Thoracic aorta (tissue), 2 donors: ENCODE measurements around the gene TFF3. TPM values are rescaled to one million over a fixed set of nuclear protein-coding genes. Genes with fewer than 3 reads are reported as not detected.
"Not testable (repeated sequence)": the region's sequence is repeated elsewhere in the genome, so short reads cannot be mapped to it uniquely, and the experiment has no call there.

Experiments
- ATAC-seq: fragments of 150-250 bp; one replicate; pipeline ENCODE4 v1.8.0; 2017; ENCODE audit warnings: low read depth; ENCODE audit not compliant: insufficient number of reproducible peaks, low FRiP score
- DNase-seq: peaks from one replicate; pipeline ENCODE4 v3.0.0-alpha.2; 2020; ENCODE audit warnings: low spot score
- H3K27ac ChIP-seq, 2 donors: fragments of 200-600 bp; sonication (generic); 1 replicate in 1 of 2; 2 replicates in 1 of 2; pipeline ENCODE4 v1.5.1; 2016; ENCODE audit warnings: mild to moderate bottlenecking in 2 of 2, moderate library complexity in 2 of 2
- H3K27me3 ChIP-seq: fragments of 200-600 bp; sonication (generic); replicated peaks from 2 replicates; pipeline ENCODE4 v1.6.0; 2016; ENCODE audit warnings: mild to moderate bottlenecking; ENCODE audit not compliant: insufficient read depth
- H3K36me3 ChIP-seq: fragments of 200-600 bp; sonication (generic); one replicate; pipeline ENCODE4 v1.5.1; 2016
- H3K4me1 ChIP-seq, 2 donors: fragments of 200-600 bp; sonication (generic); 1 replicate in 1 of 2; 2 replicates in 1 of 2; pipeline versions ENCODE4 v1.5.1 to v1.6.0; 2016; ENCODE audit warnings: low read depth in 2 of 2, mild to moderate bottlenecking in 1 of 2; ENCODE audit not compliant: control insufficient read depth in 1 of 2
- H3K4me3 ChIP-seq: fragments of 200-600 bp; sonication (generic); 2 replicates; pipeline ENCODE4 v1.5.1; 2016; ENCODE audit warnings: mild to moderate bottlenecking
- H3K9me3 ChIP-seq: fragments of 200-600 bp; sonication (generic); 2 replicates; pipeline ENCODE4 v1.5.1; 2016
- CTCF ChIP-seq: fragments of 200-600 bp; sonication (generic); IDR thresholded peaks from one replicate; pipeline ENCODE4 v1.5.1; 2019; ENCODE audit warnings: antibody characterized with exemption
- total RNA-seq, 2 donors: library from RNA; depleted of rRNA; stranded (reverse); fragments of >200 nt; gene quantifications; one replicate each; pipeline versions ENCODE4 v1.1.0 to v1.2.3, GENCODE V29; 2016

TFF3 gene
- total RNA-seq, 2 donors from 2014 or later, result 3.2 TPM; not detected in 1

- no peak overlapping the region for H3K27ac ChIP-seq
- no peak for ATAC-seq
Measured at GRCh38 chr21:42293649-42294272, 21.4 kb downstream of the TFF3 start.

GRCh38 chr21:42292563-42293142, 22.6 kb downstream of the TFF3 start:
- not testable (repeated sequence) for H3K9me3 ChIP-seq, H3K36me3 ChIP-seq, ATAC-seq, H3K27ac ChIP-seq, H3K4me3 ChIP-seq, H3K27me3 ChIP-seq, H3K4me1 ChIP-seq, DNase-seq

More at GRCh38 chr21:42293649-42294272, 21.4 kb downstream of the TFF3 start:
- no peaks in the 10 kb centered on the region for H3K4me1 ChIP-seq
- H3K4me3 ChIP-seq, result no peak overlapping the region
- H3K36me3 ChIP-seq, result no peaks in the 10 kb centered on the region
- no peaks in the 10 kb centered on the region for H3K27me3 ChIP-seq
- DNase-seq, result no peak
- no peak for TF ChIP-seq CTCF
- H3K9me3 ChIP-seq, result no peaks in the 10 kb centered on the region

- ATAC-seq, result no peak
Measured at GRCh38 chr21:42291751-42292562, 23.3 kb downstream of the TFF3 start.

GRCh38 chr21:42291003-42291750, 24.0 kb downstream of the TFF3 start:
- Histone ChIP-seq H3K27me3 (no peaks in the 10 kb centered on the region), H3K4me1 (no peaks in the 10 kb centered on the region), H3K9me3 (no peaks in the 10 kb centered on the region), H3K27ac (no peak overlapping the region), H3K36me3 (no peaks in the 10 kb centered on the region), H3K4me3 (no peak overlapping the region)
- ATAC-seq (no peak), DNase-seq (no peak)
- TF ChIP-seq CTCF, result no peak

More at GRCh38 chr21:42291751-42292562, 23.3 kb downstream of the TFF3 start:
- no peak overlapping the region for H3K4me3 ChIP-seq
- H3K4me1 ChIP-seq, result no peaks in the 10 kb centered on the region
- no peak overlapping the region for H3K27ac ChIP-seq
- DNase-seq, result no peak
- no peaks in the 10 kb centered on the region for H3K9me3 ChIP-seq
- no peaks in the 10 kb centered on the region for H3K27me3 ChIP-seq
- TF ChIP-seq CTCF, result no peak
- H3K36me3 ChIP-seq, result no peaks in the 10 kb centered on the region

GRCh38 chr21:42290505-42290904, 24.7 kb downstream of the TFF3 start:
- no peaks in the 10 kb centered on the region for H3K36me3 ChIP-seq
- H3K27ac ChIP-seq, result no peak overlapping the region
- H3K4me3 ChIP-seq, result no peak overlapping the region
- no peak for TF ChIP-seq CTCF
- H3K27me3 ChIP-seq, result no peaks in the 10 kb centered on the region
- ATAC-seq, result no peak
- no peak for DNase-seq
- H3K9me3 ChIP-seq, result no peaks in the 10 kb centered on the region
- no peaks in the 10 kb centered on the region for H3K4me1 ChIP-seq
